K562 (cell line): ENCODE data around the gene CASP2. TPM values are rescaled to one million over a fixed set of nuclear protein-coding genes. Genes with fewer than 3 reads are reported as not detected.

Experiments used
- C11orf30 ChIP-seq: fragments of 450-650 bp; IDR thresholded peaks from 2 replicates; pipeline ENCODE4 v1.6.1; 2016; ENCODE audit warnings: low read depth, mild to moderate bottlenecking
- CEBPZ ChIP-seq: fragments of 150-350 bp; IDR thresholded peaks from 2 replicates; pipeline ENCODE4 v1.6.1; 2014; ENCODE audit warnings: low read depth, mild to moderate bottlenecking, low read length, borderline replicate concordance
- CREBBP ChIP-seq: IDR thresholded peaks from one replicate; pipeline ENCODE4 v1.6.1; 2012; ENCODE audit warnings: low read depth, mild to moderate bottlenecking, control low read depth, inconsistent platforms, low read length
- FOXJ2 ChIP-seq: fragments of 200-800 bp; sonication (Bioruptor generic); IDR thresholded peaks from 2 replicates; pipeline ENCODE4 v1.6.1; 2016; ENCODE audit warnings: missing genetic modification characterization, missing compliant biosample characterization
- KAT2B ChIP-seq: IDR thresholded peaks from one replicate; pipeline ENCODE4 v1.6.1; 2012; ENCODE audit warnings: low read depth, mild to moderate bottlenecking, control low read depth, inconsistent platforms, low read length, moderate library complexity
- KLF10 ChIP-seq: fragments of 250-450 bp; sonication (Bioruptor Pico); IDR thresholded peaks from 2 replicates; pipeline ENCODE4 v1.6.1; 2021; ENCODE audit warnings: matching md5 sums
- MLLT1 ChIP-seq, 2 experiments: fragments of 450-650 bp; IDR thresholded peaks; 2 replicates each; pipeline ENCODE4 v1.6.1; 2016
- NR2C1 ChIP-seq, 2 experiments: fragments of 450-650 bp; IDR thresholded peaks; 2 replicates each; pipeline ENCODE4 v1.6.1; 2017; ENCODE audit warnings: mild to moderate bottlenecking in 2 of 2, antibody characterized with exemption in 1 of 2, inconsistent platforms in 1 of 2, missing compliant biosample characterization in 1 of 2, missing genetic modification characterization in 1 of 2
- RBM25 ChIP-seq: fragments of 200-400 bp; formaldehyde crosslinking; IDR thresholded peaks from 2 replicates; pipeline ENCODE4 v1.6.1; 2018; ENCODE audit warnings: low read length, low read depth, moderate library complexity; ENCODE audit not compliant: severe bottlenecking
- RFX1 ChIP-seq: fragments of 450-650 bp; IDR thresholded peaks from 2 replicates; pipeline ENCODE4 v1.6.1; 2016; ENCODE audit warnings: mild to moderate bottlenecking, moderate library complexity
- SIN3A ChIP-seq, 2 experiments: fragments of 150-350 bp in 1 of 2; IDR thresholded peaks; 2 replicates each; pipeline ENCODE4 v1.6.1; 2011 to 2016; ENCODE audit warnings: borderline replicate concordance in 2 of 2, low read depth in 2 of 2, low read length in 2 of 2, mild to moderate bottlenecking in 2 of 2, moderate library complexity in 2 of 2; ENCODE audit not compliant: control insufficient read depth in 1 of 2
- TAL1 ChIP-seq: fragments of 450-650 bp; IDR thresholded peaks from 2 replicates; pipeline ENCODE4 v1.6.1; 2016; ENCODE audit warnings: mild to moderate bottlenecking
- TCF15 ChIP-seq: fragments of 250-450 bp; sonication (Bioruptor Pico); IDR thresholded peaks from 2 replicates; pipeline ENCODE4 v1.8.0; 2022; ENCODE audit warnings: moderate library complexity, mild to moderate bottlenecking, inconsistent platforms
- ZC3H11A ChIP-seq: IDR thresholded peaks from 2 replicates; pipeline ENCODE4 v1.6.1; 2012; ENCODE audit warnings: low read depth, low read length, improper control_type of control experiment
- ZFP36 ChIP-seq: fragments of 150-350 bp; IDR thresholded peaks from 2 replicates; pipeline ENCODE4 v1.6.1; 2018; ENCODE audit warnings: low read length, low read depth; ENCODE audit not compliant: partially characterized antibody
- ZNF140 ChIP-seq: fragments of 250-450 bp; sonication (Bioruptor Pico); IDR thresholded peaks from 2 replicates; pipeline ENCODE4 v1.8.0; 2021; ENCODE audit warnings: moderate library complexity, mild to moderate bottlenecking, inconsistent platforms
- ZNF384 ChIP-seq: IDR thresholded peaks from 2 replicates; pipeline ENCODE4 v1.6.1; 2012; ENCODE audit warnings: low read depth, low read length, improper control_type of control experiment
- ZNF449 ChIP-seq: fragments of 250-450 bp; sonication (Bioruptor Pico); IDR thresholded peaks from 2 replicates; pipeline ENCODE4 v1.8.0; 2022; ENCODE audit warnings: moderate library complexity, mild to moderate bottlenecking, inconsistent platforms
- ZNF512 ChIP-seq: IDR thresholded peaks from 2 replicates; pipeline ENCODE4 v1.6.1; 2016; ENCODE audit warnings: missing genetic modification characterization, missing compliant biosample characterization
- polyA plus RNA-seq, 8 experiments: library from polyadenylated mRNA; depleted of rRNA in 4 of 8; stranded (reverse) in 5 of 8; unstranded in 3 of 8; fragments of >200 nt; fragmentation: Nextera tagmentation in 2 of 8; fragmentation: Illumina TruSeq in 1 of 8; extraction: Ambion mirVana in 2 of 8; extraction: Trizol in 1 of 8; gene quantifications; 2 replicates each; pipeline versions ENCODE4 v1.2.1 to v1.2.3, GENCODE V29; 2011 to 2014; ENCODE audit warnings: inconsistent platforms in 1 of 8, missing spikeins in 1 of 8
- total RNA-seq, 7 experiments: library from RNA; depleted of rRNA in 6 of 7; stranded (reverse); fragments of >200 nt in 6 of 7; fragmentation: Illumina TruSeq in 2 of 7; extraction: Trizol in 2 of 7; gene quantifications; 2 replicates each; pipeline versions ENCODE4 v1.2.1 to v1.2.3, GENCODE V29; 2011 to 2021; ENCODE audit warnings: low replicate concordance in 1 of 7

Gene CASP2
- total and polyA plus RNA-seq, 9 of the 15 experiments (the other 6 are each of a cell fraction or from before 2014, with no cell fraction given), result 18.8 to 64.9 (median 24.1) TPM

GRCh38 chr7:143279186-143280098, 8.7 kb upstream of the CASP2 start (continued):
- TF ChIP-seq TCF15 (no peak), ZNF449 (no peak), TAL1 (no peak), KLF10 (CRISPR knock-in tag) (no peak), FOXJ2 (peak; percentile 73; the same call in 1 of the 2 replicates), RBM25 (peak; percentile 81), ZNF512 (tag) (no peak), ZNF140 (CRISPR knock-in tag) (no peak), C11orf30 (no peak), NR2C1 (IDR thresholded peaks at IDR 0.05) (no peak), NR2C1 (tag; IDR thresholded peaks at IDR 0.05) (no peak), ZNF384 (no peak), ZC3H11A (no peak), SIN3A (IDR thresholded peaks at IDR 0.05; ENCODE audit: borderline replicate concordance in 2 of 2, control insufficient read depth in 1 of 2, low read depth in 2 of 2, low read length in 2 of 2) (no peak), MLLT1 (IDR thresholded peaks at IDR 0.05) (no peak), KAT2B (no peak), CREBBP (no peak), CEBPZ (no peak), RFX1 (peak; percentile 91), ZFP36 (peak; percentile 36)
